ENCODE data around the gene NPY1R. TPM values are rescaled to one million over a fixed set of nuclear protein-coding genes. Genes with fewer than 3 reads are reported as not detected.

The NPY1R gene
- 20.3 and 34.7 TPM in 2 replicates for polyA plus RNA-seq

GRCh38 chr4:163332526-163333406 lies at the start of gene NPY1R:
Gene NPY1R, minus strand, starts transcription at chr4:163332596. Its CDS starts 6,042 bp downstream, at chr4:163326554.

GRCh38 chr4:163343604-163344146 lies 11.3 kb upstream of the NPY1R start, which contains the start of gene NPY5R:
Gene NPY5R, plus strand, starts transcription at chr4:163343892. Its CDS starts 6,382 bp downstream, at chr4:163350274.

Other genes starting within 250 kb of the NPY1R start
- 11.3 and 18.1 TPM in 2 replicates for gene NAF1, start 165.7 kb downstream of the NPY1R start, polyA plus RNA-seq
- gene NPY5R, start 11.3 kb upstream of the NPY1R start, polyA plus RNA-seq, result 2.2 TPM in 1 of 2 replicates, not detected in the other
- not detected in 2 replicates for gene TKTL2, start 141.2 kb upstream of the NPY1R start, polyA plus RNA-seq
- gene TMA16, start 162.1 kb upstream of the NPY1R start, polyA plus RNA-seq, result 14.2 and 19.0 TPM in 2 replicates